Hepatocyte (in vitro differentiated cells): ENCODE measurements around the gene PALLD.

Experiments
- EZH2 ChIP-seq: fragments of 200-600 bp; sonication (generic); IDR thresholded peaks from 2 replicates; pipeline ENCODE4 v1.6.1; 2016; ENCODE audit warnings: antibody characterized with exemption, mild to moderate bottlenecking, borderline replicate concordance
- TF ChIP-seq, protein P1 (sequence below): fragments of 200-600 bp; sonication (generic); IDR thresholded peaks from 2 replicates; pipeline ENCODE4 v1.5.1; 2016; ENCODE audit warnings: antibody characterized with exemption, mild to moderate bottlenecking; ENCODE audit not compliant: poor library complexity

DNA sequence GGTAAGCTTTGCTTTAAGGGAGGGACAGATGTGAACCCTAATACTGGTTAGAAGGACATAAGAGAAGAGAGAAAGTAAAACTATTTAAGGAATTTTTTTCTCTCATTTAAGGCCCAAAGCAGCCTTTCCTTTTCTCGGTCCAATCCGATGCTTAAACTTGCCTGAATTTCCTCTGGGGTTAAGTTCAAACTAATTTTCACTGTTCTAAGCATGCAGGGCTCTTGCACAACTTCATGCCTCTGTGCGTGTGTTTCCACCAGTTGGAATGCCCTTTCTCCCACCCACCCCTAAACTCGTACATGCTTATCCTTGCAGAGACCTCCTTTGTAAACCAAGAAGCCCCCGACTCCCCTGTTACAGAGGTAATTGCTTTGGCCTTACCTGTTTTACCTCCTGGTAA lies 308.5 kb downstream of the PALLD start:
- TF ChIP-seq, protein P1, sequence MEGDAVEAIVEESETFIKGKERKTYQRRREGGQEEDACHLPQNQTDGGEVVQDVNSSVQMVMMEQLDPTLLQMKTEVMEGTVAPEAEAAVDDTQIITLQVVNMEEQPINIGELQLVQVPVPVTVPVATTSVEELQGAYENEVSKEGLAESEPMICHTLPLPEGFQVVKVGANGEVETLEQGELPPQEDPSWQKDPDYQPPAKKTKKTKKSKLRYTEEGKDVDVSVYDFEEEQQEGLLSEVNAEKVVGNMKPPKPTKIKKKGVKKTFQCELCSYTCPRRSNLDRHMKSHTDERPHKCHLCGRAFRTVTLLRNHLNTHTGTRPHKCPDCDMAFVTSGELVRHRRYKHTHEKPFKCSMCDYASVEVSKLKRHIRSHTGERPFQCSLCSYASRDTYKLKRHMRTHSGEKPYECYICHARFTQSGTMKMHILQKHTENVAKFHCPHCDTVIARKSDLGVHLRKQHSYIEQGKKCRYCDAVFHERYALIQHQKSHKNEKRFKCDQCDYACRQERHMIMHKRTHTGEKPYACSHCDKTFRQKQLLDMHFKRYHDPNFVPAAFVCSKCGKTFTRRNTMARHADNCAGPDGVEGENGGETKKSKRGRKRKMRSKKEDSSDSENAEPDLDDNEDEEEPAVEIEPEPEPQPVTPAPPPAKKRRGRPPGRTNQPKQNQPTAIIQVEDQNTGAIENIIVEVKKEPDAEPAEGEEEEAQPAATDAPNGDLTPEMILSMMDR: no peak
- TF ChIP-seq EZH2: no peak
